HG02678 (cell line): ENCODE measurements around the gene TCFL5.
A peak's percentile ranks its signal among the peaks of the same experiment; 100 is the strongest.

Experiments
- ATAC-seq: cut with Tn5 transposase; IDR thresholded peaks from one replicate; pipeline ENCODE4 v1.9.1; 2021; ENCODE audit warnings: mild to moderate bottlenecking, moderate library complexity; ENCODE audit not compliant: unreplicated experiment

The TCFL5 gene

DNA sequence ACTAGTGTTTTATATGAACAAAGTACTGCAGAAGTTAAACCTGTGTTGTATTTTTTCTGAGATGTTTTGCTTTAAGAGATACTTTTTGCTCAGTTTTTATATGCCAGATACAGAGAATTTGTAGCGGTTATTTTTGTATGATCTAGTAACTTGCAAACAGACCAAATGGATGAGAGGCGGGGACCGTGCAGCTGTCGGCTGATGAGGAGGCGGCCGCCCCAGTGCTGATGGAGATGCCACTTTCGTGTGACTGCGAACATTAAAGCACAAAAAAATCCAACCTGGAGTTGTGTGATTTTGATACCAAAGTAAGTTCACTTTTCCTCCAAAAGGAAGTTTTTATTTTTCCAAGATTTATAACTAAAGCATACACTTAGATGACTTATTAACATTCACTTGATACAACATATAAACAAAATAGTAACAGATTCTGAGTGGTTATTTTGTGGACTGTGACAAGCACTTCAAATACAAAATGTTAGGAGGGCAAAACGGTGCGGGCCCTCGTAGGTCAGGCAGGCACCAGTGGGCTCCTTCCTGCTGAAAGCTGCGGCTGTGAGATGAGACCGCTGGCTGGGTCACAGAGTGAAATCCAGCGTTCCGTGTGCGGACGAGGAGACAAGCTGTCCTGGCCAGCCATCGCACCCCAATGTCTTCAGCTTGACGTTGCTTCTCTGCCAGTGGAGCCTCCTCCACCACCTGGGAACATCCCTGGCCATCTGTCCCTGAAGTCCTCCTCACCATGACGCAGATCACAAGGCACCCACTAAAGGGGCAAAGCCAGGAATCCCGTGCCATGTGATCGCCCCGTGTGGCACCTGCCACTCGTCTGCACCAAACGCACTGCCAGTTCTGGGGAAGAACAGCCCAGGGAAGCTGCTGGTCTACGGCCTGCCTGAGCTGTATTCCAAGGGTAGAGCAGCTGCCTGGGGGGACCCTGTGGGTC is 61.0 kb downstream of the TCFL5 start:
- no peak for ATAC-seq

DNA sequence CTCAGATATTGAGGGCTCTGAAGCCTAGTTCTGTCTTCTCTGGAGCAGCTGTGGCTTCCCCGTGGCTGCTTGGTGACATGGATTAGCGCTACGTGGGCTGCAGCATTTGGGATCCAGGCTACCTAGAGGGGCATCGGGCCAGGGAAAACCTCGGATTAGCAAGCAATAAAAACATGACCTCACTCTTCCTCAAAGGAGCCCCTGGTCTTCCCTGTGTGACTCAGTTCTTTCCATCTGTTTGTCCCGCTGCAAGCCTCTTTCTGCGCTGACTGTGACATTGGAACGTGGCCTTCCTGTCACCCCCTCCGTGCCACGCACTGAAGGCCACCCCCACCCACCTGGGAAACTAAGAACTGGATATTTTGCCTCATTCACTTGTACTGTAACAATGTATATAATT is 61.7 kb downstream of the TCFL5 start:
- ATAC-seq = no peak

DNA sequence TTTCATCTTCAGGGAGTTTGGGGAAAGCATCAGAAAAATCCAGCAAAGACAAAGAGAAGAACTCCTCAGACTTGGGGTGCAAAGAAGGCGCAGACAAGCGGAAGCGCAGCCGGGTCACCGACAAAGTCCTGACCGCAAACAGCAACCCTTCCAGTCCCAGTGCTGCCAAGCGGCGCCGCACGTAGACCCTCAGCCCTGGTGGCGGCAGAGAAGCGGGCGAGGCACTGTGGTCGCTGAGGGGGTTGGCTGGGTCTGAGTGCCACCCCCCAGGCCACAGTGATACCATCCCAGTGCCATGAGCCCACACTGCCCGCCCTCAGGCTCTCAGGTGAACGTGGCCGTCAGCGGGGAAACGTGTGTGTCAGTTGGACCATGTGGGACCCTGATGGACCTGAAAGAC is 62.2 kb downstream of the TCFL5 start:
- no peak for ATAC-seq

DNA sequence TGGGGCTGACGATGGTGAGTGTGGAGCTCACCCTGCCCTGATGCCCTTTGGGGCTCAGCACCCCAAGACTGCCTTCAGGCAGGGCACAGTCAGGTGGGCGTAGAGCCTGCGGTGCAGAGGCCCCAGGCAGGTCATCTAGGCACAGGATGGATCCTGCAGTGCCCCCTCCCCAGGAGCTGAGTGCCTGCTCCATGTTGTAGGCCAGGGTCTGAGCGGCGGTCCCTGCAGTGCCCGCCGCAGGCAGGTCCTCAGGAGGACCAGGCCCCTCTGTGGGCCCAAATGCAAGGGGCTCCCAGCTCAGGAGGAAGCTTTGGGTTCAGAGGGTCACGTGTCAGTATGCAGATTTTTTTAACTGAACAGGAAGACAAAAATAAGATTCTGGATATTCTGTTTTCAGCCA is 62.6 kb downstream of the TCFL5 start:
- ATAC-seq = no peak

DNA sequence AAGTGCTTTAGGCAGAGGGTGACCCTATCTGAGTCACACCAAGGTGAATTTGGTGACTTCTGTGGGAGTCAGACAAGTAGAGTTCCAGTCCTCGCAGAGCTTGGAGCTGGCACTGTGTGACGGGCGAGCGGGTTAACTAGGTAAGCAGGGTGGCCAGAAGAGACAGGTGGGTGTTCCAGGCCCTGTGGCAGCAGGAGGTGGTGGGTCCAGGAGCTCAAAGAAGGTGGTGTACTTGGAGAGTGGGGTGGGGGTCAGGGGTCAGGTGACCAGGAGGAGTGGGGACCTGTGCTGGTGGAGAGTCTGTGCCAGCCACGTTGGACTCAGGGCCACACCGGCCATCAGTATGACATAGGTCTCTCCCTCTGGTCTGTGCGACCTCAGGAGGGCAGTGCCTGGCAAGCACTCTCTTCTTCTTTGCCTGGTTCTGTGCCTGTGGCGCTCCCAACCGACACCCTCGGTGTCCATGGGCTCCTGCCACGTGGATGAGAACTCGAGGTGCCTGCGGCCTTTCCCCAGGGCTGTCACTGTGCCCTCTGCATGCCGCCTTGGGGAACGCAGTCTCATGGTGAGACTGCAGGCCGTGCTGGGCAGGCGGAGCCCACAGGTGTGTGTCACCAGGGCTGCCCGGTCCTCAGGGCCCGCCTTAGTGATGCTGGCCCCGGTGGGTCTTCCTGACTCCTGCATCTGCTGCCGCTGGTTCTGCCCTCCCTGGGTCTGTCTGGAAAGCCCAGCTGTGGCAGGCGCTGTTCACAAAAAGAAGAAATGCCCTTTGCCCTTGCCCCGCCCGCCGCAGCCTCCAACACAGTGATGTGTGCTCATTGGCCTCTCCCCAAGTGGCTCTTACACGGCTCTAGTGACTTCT is 63.7 kb downstream of the TCFL5 start:
- ATAC-seq = no peak

DNA sequence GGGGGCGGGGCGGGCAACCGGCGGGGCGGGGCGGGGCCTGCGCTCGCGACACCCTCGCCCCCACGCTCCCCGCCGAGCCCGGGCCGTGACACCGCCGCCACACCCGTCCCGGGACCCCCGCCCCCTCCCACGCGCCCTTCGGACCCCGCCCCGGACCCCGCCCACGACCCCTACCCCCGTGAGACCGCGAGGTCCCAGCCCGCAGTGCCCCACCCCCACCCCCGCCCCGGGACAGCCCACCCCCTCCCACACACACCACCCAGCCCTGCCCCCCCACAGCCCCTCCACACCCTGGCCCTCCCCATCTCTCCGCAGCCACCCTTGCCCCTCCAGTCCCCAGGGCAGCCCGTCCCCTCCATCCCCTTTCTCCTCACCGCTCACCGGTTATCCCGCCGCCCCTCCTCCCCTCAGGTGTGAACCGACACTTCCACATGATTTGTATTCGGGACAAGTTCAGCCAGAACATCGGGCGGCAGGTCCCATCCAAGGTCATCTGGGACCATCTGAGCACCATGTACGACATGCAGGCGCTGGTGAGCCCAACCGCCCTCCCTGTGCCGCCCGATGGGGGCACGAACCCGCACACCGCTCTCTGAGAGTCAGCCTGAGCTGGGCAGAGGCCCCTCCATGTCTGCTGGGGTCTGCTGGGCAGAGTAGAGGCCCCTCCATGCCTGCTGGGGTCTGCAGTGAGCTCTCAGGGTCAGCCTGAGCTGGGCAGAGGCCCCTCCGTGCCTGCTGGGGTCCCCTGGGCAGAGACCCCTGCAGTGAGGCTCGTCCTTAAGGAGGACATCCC is 64.7 kb downstream of the TCFL5 start:
- no peak for ATAC-seq

DNA sequence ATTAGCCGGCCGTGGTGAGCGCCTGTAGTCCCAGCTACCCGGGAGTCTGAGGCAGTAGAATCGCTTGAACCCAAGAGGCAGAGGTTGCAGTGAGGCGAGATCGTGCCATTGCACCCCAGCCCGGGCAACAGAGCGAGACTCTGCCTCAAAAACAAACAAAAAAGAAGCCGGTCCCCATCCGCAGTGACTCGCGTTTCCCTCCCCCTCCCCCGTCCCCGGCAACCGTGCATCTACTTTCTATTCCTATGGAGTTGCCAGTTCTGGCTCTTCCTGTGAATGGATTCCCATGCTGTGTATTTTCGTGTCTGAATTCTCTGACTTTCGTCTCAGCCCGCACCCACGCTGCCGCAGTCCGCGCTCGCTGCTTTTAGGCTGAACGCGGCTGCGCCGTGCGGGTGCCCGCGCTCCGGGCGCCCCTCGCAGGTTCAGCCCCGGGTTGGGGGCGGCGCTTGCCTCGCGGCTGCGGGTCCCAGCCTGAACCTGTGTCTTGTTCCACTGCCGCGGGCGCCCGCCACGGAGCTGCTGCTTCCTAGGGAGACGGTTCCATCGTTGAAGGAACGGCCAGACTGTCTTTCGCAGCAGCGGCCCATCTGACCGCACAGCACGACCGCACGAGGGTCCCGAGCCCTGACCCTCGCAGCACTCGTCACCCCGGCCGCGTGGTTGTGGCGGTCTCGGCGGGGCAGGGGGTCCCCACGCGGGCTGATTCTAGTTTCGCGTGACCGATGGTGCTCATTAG is 66.4 kb downstream of the TCFL5 start:
- ATAC-seq = no peak

DNA sequence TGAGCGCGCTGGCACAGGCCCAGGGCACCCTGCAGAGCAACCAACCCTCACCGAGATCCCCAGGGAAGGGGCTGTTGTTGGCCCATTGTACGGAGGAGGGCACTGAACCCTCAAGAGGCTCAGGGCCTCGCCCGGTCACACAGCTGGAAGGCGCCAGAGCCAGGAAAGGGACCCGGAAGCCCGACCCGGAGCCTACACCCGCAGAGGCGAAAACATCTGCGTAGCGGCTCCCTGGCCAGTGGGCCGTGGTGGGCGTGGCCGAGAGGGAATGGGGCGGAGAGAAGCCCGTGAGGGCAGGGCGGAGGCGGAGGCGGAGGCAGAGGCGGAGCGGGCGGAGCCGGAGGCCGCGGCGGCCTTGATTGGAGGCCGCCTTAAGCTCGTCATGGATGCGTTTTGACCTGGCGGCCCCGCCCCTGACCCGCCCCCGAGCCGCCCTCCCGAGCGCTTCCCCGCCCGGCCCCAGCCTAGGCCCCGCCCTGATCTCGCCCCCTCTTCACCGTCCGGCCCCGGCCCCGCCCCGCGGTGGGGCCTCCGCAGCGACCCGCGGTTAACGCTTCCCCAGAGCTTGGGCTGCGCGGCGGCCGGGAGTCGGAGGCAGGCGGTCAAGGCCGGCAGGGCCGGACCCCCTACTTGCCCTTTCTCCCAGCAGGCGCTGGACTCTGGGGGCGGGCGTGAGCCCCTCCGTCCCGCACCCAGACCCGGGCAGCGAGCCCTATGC is 67.5 kb downstream of the TCFL5 start:
- peak; percentile 79 for ATAC-seq

DNA sequence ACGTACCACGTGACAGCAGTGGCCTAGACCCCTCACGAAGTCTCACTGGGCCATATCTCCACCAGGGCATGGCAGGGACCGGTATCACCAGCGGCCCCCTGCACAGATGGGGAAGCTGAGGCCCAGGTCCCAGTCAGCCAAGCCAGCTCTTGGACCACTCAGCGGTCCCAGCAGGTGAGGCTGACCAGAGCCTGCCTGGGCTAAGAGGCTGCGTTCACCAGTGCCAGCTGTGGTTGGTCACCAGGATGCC is 67.9 kb downstream of the TCFL5 start:
- no peak for ATAC-seq

DNA sequence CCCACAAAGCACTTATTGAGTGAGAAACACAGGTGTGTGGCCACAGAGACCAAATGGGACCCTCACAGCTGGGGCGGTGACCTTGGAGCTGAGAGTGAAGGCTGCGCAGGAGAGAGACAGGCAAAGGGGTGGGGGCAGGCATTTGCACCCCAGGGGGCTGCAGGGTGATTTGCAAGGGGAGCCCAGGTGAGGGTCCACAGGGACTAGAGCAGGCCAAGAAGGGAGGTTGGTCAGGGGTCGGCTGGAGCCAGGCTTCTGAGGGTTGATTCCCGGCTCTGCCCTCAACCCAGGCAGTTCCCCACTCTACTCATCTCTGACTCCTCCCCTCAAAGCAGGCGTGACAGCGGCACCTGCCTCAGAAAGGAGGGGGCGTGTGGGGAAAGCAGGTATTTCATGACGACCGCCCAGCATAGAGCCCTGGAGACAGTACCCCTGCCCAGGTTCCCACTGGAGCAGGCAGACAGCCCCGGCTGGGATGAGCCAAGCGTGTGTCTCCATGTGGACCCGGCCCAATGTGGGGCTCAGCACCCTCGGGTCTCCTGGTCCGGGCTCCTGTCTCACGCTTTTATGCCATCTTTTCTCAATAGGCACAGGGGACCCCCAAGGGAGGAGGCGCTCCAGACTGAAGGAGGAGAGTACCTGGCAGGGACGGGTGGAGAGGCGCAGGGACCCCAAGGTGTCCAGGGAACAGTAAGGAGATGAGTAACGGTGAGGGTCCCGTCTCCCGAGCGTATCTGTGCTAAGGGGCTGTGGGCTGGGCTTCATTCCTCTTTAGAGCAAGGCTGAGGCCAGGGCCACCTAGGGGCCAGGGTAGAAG is 68.5 kb downstream of the TCFL5 start:
- ATAC-seq = no peak

DNA sequence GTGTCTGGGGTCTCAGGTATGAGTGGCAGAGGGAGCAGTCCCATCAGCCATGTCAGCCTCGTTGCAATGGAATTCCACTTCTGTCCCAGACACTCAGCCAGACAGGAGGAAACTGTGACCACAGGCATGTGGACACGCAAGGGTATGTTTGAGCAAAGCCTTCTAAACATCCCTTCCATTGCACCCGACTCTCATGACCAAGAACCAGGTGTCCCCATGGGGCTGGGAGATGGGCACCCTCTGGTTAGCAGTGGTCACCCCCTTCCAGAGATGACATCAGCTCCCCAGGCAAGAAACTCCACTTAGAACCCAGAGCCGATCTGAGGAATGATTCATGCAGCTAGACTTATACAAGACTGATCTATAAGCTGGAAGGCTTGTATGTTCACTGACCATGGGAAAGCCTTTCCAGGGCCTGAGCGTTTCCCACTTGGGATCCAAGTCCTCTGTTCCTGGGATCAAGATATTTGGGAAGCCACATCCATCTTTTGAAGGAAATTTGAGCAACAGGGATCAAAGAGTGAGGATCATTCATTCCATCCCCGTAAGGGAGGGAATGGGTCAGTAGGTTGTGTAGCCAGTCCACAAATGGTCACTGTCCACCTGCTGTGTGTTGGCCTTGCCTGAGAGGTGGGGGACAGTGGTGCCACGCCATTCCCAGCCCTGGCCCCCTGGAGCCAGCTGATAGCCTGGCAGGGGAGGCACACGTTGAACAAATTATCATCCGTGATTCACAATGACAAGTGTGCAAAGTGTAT is 69.3 kb downstream of the TCFL5 start:
- no peak for ATAC-seq

DNA sequence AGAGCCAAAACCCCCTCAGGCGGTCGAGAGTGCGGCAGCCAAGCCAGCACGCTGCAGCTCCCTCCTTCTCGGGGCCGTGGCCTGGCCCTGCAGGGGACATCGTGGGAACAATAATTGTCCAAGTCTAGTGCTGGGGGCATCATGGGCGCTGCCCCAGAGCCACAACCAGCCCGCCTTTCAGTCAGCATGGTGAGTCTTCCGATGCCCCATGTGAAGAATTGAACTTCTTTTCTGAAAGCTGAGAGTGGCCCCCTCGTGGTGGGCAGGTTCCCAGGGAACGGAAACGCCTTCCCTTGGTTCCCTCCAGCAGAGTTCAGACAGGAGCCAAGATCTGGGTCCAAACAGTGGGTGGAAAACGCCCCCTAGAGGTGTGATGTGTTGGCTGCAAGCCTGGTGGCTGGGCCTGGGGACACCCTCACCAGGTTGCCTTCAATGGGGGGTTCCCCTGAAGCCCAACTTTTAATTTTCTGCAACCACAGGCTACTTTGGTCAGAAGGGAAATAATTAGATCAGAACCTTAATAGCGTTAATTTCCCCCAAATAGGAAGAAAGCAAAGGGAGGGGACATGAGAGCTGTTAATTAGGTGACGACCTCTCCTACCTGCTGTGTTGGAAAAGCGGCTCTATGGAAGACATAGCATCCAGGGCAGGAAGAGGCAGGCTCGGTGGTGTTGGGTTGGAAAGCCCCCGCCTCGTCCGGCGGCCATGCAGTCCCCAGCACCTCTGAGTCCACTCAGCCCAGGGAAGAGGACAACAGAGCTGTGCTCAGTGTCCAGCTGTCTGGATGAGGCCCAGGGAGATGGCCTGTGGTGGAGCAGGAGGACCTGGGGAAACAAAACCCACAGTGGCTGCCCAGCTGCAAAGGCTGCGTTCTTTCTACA is 70.1 kb downstream of the TCFL5 start:
- ATAC-seq = no peak
